ENCODE results near the gene AFAP1L1.

DNA sequence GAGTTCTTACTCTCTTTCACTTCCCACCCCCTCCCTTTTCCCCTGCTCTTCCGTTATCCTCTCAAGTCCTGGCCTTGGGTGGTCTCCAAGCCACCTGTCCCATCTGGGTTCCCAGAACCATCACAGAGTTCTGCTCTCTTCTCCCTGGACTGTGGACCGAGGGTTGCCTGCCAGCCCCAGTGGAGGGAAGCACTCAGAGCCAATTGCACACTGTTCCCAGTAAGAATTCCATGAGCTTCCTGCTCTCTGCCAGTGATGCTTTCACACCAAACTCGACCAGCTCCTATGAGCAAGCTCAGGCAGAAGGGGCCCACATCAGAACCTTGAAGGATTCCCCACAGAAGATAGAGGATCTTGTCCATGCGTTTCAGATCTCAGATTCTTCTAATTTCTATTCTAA, 20.1 kb upstream of the AFAP1L1 start:
- TF ChIP-seq CHD2 (IDR thresholded peaks at IDR 0.05; ENCODE audit: low read length, partially characterized antibody) (no peak), HOXA7 (CRISPR knock-in tag; IDR thresholded peaks at IDR 0.05) (no peak), POLR2A (IDR thresholded peaks at IDR 0.05; ENCODE audit: low read length) (no peak), PHF8 (IDR thresholded peaks at IDR 0.05; ENCODE audit: borderline replicate concordance, low read depth) (no peak), ZFP36 (IDR thresholded peaks at IDR 0.05; ENCODE audit: borderline replicate concordance, partially characterized antibody) (no peak), RFX5 (IDR thresholded peaks at IDR 0.05) (no peak), KDM1A (IDR thresholded peaks at IDR 0.05; ENCODE audit: low read depth) (no peak)
- TF ChIP-seq, protein P1, sequence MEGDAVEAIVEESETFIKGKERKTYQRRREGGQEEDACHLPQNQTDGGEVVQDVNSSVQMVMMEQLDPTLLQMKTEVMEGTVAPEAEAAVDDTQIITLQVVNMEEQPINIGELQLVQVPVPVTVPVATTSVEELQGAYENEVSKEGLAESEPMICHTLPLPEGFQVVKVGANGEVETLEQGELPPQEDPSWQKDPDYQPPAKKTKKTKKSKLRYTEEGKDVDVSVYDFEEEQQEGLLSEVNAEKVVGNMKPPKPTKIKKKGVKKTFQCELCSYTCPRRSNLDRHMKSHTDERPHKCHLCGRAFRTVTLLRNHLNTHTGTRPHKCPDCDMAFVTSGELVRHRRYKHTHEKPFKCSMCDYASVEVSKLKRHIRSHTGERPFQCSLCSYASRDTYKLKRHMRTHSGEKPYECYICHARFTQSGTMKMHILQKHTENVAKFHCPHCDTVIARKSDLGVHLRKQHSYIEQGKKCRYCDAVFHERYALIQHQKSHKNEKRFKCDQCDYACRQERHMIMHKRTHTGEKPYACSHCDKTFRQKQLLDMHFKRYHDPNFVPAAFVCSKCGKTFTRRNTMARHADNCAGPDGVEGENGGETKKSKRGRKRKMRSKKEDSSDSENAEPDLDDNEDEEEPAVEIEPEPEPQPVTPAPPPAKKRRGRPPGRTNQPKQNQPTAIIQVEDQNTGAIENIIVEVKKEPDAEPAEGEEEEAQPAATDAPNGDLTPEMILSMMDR (IDR thresholded peaks at IDR 0.05) = no peak
